Measurements from ENCODE around the gene ZNF362.

- TF ChIP-seq CTCF (conservative IDR thresholded peaks at IDR 0.05; ENCODE audit: low read depth, low read length), result no peak
- no peak for TF ChIP-seq EZH2 (IDR thresholded peaks at IDR 0.05; ENCODE audit: low read length, unreplicated experiment)
- TF ChIP-seq EZH2phosphoT487 (IDR thresholded peaks at IDR 0.05; ENCODE audit: borderline replicate concordance, low read length), result no peak
Measured at GRCh38 chr1:33292726-33293340, 36.5 kb downstream of the ZNF362 start.
